GM18526 (cell line): ENCODE results near the gene CYP2C19.

ENCODE experiments used
- POLR2A ChIP-seq: IDR thresholded peaks from 3 replicates; pipeline ENCODE4 v1.6.1; 2011; ENCODE audit not compliant: insufficient read length; ENCODE audit errors: extremely low read depth

Gene CYP2C19

GRCh38 chr10:94762393-94762792, at the start of gene CYP2C19:
CYP2C19 (plus strand) TSS chr10:94762681; CDS start chr10:94762706, 25 bp downstream.
- TF ChIP-seq POLR2A, result no peak

- TF ChIP-seq POLR2A, result no peak
Observed at GRCh38 chr10:94725871-94726270, 36.6 kb upstream of the CYP2C19 start.

- no peak for TF ChIP-seq POLR2A
Observed at GRCh38 chr10:94735197-94735596, 27.3 kb upstream of the CYP2C19 start.

GRCh38 chr10:94738588-94738987, 23.9 kb upstream of the CYP2C19 start:
- TF ChIP-seq POLR2A, result no peak

GRCh38 chr10:94747137-94747536, 15.3 kb upstream of the CYP2C19 start:
- no peak for TF ChIP-seq POLR2A

GRCh38 chr10:94747838-94748237, 14.6 kb upstream of the CYP2C19 start:
- TF ChIP-seq POLR2A, result no peak

GRCh38 chr10:94757916-94758315, 4.6 kb upstream of the CYP2C19 start:
- no peak for TF ChIP-seq POLR2A

- no peak for TF ChIP-seq POLR2A
Observed at GRCh38 chr10:94760586-94761178, 1.8 kb upstream of the CYP2C19 start.

GRCh38 chr10:94777886-94778458, 15.5 kb downstream of the CYP2C19 start:
- no peak for TF ChIP-seq POLR2A

- no peak for TF ChIP-seq POLR2A
Observed at GRCh38 chr10:94780844-94781243, 18.4 kb downstream of the CYP2C19 start.

- no peak for TF ChIP-seq POLR2A
Observed at GRCh38 chr10:94784256-94784655, 21.8 kb downstream of the CYP2C19 start.

- no peak for TF ChIP-seq POLR2A
Observed at GRCh38 chr10:94785211-94785610, 22.7 kb downstream of the CYP2C19 start.

- no peak for TF ChIP-seq POLR2A
Observed at GRCh38 chr10:94803307-94803706, 40.8 kb downstream of the CYP2C19 start.

GRCh38 chr10:94846204-94846603, 83.7 kb downstream of the CYP2C19 start:
- no peak for TF ChIP-seq POLR2A

- TF ChIP-seq POLR2A, result no peak
Observed at GRCh38 chr10:94850766-94851165, 88.3 kb downstream of the CYP2C19 start.

- TF ChIP-seq POLR2A, result no peak
Observed at GRCh38 chr10:94851263-94851662, 88.8 kb downstream of the CYP2C19 start.

- no peak for TF ChIP-seq POLR2A
Observed at GRCh38 chr10:94852438-94852837, 90.0 kb downstream of the CYP2C19 start.
